ENCODE results near the gene SP1. TPM values are rescaled to one million over a fixed set of nuclear protein-coding genes. Genes with fewer than 3 reads are reported as not detected.
A peak's percentile ranks its signal among the peaks of the same experiment; 100 is the strongest.

The SP1 gene
- total and polyA plus RNA-seq, 2 experiments from 2014 or later, result 11.1 to 68.4 TPM

DNA sequence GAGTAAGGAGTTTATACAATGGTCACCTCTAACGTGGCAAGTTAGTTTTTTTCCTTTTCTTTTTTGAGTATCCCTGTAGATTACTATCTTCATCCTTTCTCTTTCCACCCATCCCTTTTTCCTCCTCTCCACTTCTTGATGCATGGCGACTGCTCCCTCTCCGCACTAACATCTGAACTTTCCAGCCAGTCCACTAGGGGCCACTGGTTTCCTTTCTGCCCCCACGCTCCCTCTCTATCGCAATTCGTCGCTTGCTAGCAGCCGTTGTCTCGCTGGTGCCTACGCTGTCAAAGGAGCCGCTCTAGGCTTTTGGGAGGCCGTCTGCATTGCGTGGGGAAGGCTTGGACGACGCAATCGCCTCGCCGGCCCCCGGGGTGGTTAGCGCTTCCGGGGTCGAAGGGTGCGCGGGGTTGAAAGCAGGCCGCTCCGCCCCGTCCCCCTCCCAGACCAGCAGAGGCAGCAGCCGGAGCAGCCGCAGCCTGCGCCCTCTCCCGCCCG, 71.7 kb downstream of the SP1 start, which contains the start of gene PCBP2:
PCBP2 (plus strand) TSS at position 442 of the 498 bp plus-strand sequence. CDS start 2,699 bp downstream, outside the sequence.
- H3K4me2 ChIP-seq, result peak within 1 kb of the TSS; percentile 77
- H3K27me3 ChIP-seq (ENCODE audit: insufficient read depth), result no peaks in the 10 kb centered on the region
- peaks cover 46% of the 10 kb centered on the region for H3K79me2 ChIP-seq (replicated peaks; ENCODE audit: insufficient read depth)
- H3K36me3 ChIP-seq (ENCODE audit: insufficient read depth), result peaks cover 31% of the 10 kb centered on the region
- peaks cover 51% of the 10 kb centered on the region for H3K36me3 Mint-ChIP-seq (ENCODE audit: low read depth)
- peaks cover 9% of the 10 kb centered on the region; the same call in 1 of the 2 replicates for H3K4me1 ChIP-seq (ENCODE audit: insufficient read depth)
- peak within 1 kb of the TSS; percentile 97 for H3K4me3 Mint-ChIP-seq
- TF ChIP-seq, protein P1, sequence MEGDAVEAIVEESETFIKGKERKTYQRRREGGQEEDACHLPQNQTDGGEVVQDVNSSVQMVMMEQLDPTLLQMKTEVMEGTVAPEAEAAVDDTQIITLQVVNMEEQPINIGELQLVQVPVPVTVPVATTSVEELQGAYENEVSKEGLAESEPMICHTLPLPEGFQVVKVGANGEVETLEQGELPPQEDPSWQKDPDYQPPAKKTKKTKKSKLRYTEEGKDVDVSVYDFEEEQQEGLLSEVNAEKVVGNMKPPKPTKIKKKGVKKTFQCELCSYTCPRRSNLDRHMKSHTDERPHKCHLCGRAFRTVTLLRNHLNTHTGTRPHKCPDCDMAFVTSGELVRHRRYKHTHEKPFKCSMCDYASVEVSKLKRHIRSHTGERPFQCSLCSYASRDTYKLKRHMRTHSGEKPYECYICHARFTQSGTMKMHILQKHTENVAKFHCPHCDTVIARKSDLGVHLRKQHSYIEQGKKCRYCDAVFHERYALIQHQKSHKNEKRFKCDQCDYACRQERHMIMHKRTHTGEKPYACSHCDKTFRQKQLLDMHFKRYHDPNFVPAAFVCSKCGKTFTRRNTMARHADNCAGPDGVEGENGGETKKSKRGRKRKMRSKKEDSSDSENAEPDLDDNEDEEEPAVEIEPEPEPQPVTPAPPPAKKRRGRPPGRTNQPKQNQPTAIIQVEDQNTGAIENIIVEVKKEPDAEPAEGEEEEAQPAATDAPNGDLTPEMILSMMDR (conservative IDR thresholded peaks at IDR 0.05; ENCODE audit: low read depth in 2 of 2), result peak; percentile 81 to 89
- TF ChIP-seq REST (IDR thresholded peaks at IDR 0.05; ENCODE audit: unreplicated experiment) (no peak), ZNF114 (CRISPR knock-in tag; IDR thresholded peaks at IDR 0.05) (no peak), EZH2phosphoT487 (IDR thresholded peaks at IDR 0.05; ENCODE audit: unreplicated experiment) (no peak), CREB1 (CRISPR knock-in tag; IDR thresholded peaks at IDR 0.05; ENCODE audit: low read depth) (peak; percentile 95), ETS1 (IDR thresholded peaks at IDR 0.05) (peak; percentile 88), POLR2AphosphoS5 (IDR thresholded peaks at IDR 0.05; ENCODE audit: low read depth) (peak; percentile 55; the same call in 1 of the 2 replicates), NANOG (IDR thresholded peaks at IDR 0.05; ENCODE audit: borderline replicate concordance) (no peak), ZNF462 (CRISPR knock-in tag; IDR thresholded peaks at IDR 0.05) (no peak), ZNF331 (CRISPR knock-in tag; IDR thresholded peaks at IDR 0.05; ENCODE audit: low read depth) (no peak), STAT1 (IDR thresholded peaks at IDR 0.05; ENCODE audit: unreplicated experiment) (no peak), JUNB (IDR thresholded peaks at IDR 0.05; ENCODE audit: unreplicated experiment) (no peak)
- H3K9me2 ChIP-seq (ENCODE audit: insufficient read depth), result no peaks in the 10 kb centered on the region
- ATAC-seq (peak; percentile 93), DNase-seq (ENCODE audit: low spot score) (peak; percentile 99)
- H4K20me1 ChIP-seq (replicated peaks; ENCODE audit: insufficient read depth), result peaks cover 40% of the 10 kb centered on the region
- H3K27me3 Mint-ChIP-seq (ENCODE audit: insufficient read depth, low read depth, poor library complexity), result peaks cover 18% of the 10 kb centered on the region
- no peak within 1 kb of the TSS for H2AFZ ChIP-seq
- H3K27ac Mint-ChIP-seq, result peak within 1 kb of the TSS; percentile 100
- H3K9me3 Mint-ChIP-seq, result no peaks in the 10 kb centered on the region
- peaks cover 30% of the 10 kb centered on the region for H3K4me1 Mint-ChIP-seq
- H3K27ac ChIP-seq (ENCODE audit: low read depth), result peak within 1 kb of the TSS; percentile 98
- H3F3A ChIP-seq (replicated peaks; ENCODE audit: low read depth), result peaks cover 30% of the 10 kb centered on the region
- peak within 1 kb of the TSS; percentile 77 for H3K4me3 ChIP-seq

Data from GM23338 (cell line).